RWPE2 (cell line): Measurements from ENCODE around the gene CIT.

Experiments used
- ATAC-seq: fragments of 200-7000 bp; cut with Tn5 transposase; 3 replicates; pipeline ENCODE4 v1.9.1; 2021; ENCODE audit warnings: low read depth
- DNase-seq: peaks from one replicate; pipeline ENCODE4 v3.0.0-alpha.2; 2020; ENCODE audit warnings: low spot score
- H3K27ac ChIP-seq: fragments of 450-650 bp; 2 replicates; pipeline ENCODE4 v1.5.1; 2017; ENCODE audit warnings: mild to moderate bottlenecking; ENCODE audit not compliant: poor library complexity, severe bottlenecking
- H3K27me3 ChIP-seq: fragments of 250-450 bp; sonication (Bioruptor Pico); 2 replicates; pipeline ENCODE4 v1.5.1; 2021; ENCODE audit warnings: mild to moderate bottlenecking, moderate library complexity; ENCODE audit not compliant: insufficient read depth, poor library complexity, severe bottlenecking
- H3K36me3 ChIP-seq: fragments of 250-450 bp; sonication (Bioruptor Pico); 2 replicates; pipeline ENCODE4 v1.5.1; 2020; ENCODE audit warnings: low read depth, mild to moderate bottlenecking, moderate library complexity
- H3K4me1 ChIP-seq: fragments of 250-450 bp; sonication (Bioruptor Pico); 2 replicates; pipeline ENCODE4 v1.5.1; 2021; ENCODE audit warnings: mild to moderate bottlenecking, moderate library complexity; ENCODE audit not compliant: insufficient read depth, poor library complexity, severe bottlenecking
- H3K4me3 ChIP-seq: fragments of 250-450 bp; sonication (Bioruptor Pico); 2 replicates; pipeline ENCODE4 v1.5.1; 2021; ENCODE audit warnings: mild to moderate bottlenecking, moderate library complexity; ENCODE audit not compliant: severe bottlenecking
- H3K9me3 ChIP-seq: fragments of 250-450 bp; sonication (Bioruptor Pico); 2 replicates; pipeline ENCODE4 v1.5.1; 2021; ENCODE audit warnings: mild to moderate bottlenecking, moderate library complexity; ENCODE audit not compliant: severe bottlenecking
- CTCF ChIP-seq: fragments of 450-650 bp; IDR thresholded peaks from one replicate; pipeline ENCODE4 v1.5.1; 2017; ENCODE audit warnings: mild to moderate bottlenecking, moderate library complexity; ENCODE audit not compliant: poor library complexity, severe bottlenecking

CIT gene

GRCh38 chr12:119826661-119827445, 50.3 kb downstream of the CIT start:
- no peak for TF ChIP-seq CTCF
- Histone ChIP-seq H3K27ac (no peak overlapping the region), H3K9me3 (no peaks in the 10 kb centered on the region), H3K27me3 (no peaks in the 10 kb centered on the region), H3K4me1 (no peaks in the 10 kb centered on the region), H3K4me3 (no peak overlapping the region), H3K36me3 (peaks cover 34% of the 10 kb centered on the region)
- DNase-seq (no peak), ATAC-seq (no peak)

GRCh38 chr12:119825262-119825661, 51.9 kb downstream of the CIT start:
- H3K9me3 ChIP-seq = no peaks in the 10 kb centered on the region
- no peak overlapping the region for H3K27ac ChIP-seq
- DNase-seq (no peak), ATAC-seq (no peak)
- H3K36me3 ChIP-seq = peaks cover 40% of the 10 kb centered on the region
- no peak overlapping the region for H3K4me3 ChIP-seq
- H3K27me3 ChIP-seq = no peaks in the 10 kb centered on the region
- TF ChIP-seq CTCF = no peak
- H3K4me1 ChIP-seq = no peaks in the 10 kb centered on the region

GRCh38 chr12:119822046-119822445, 55.1 kb downstream of the CIT start:
- no peak overlapping the region for H3K4me3 ChIP-seq
- peaks cover 39% of the 10 kb centered on the region for H3K36me3 ChIP-seq
- no peaks in the 10 kb centered on the region for H3K27me3 ChIP-seq
- no peaks in the 10 kb centered on the region for H3K4me1 ChIP-seq
- H3K27ac ChIP-seq = no peak overlapping the region
- ATAC-seq (no peak), DNase-seq (no peak)
- no peak for TF ChIP-seq CTCF
- H3K9me3 ChIP-seq = no peaks in the 10 kb centered on the region

- Histone ChIP-seq H3K27me3 (no peaks in the 10 kb centered on the region), H3K9me3 (no peaks in the 10 kb centered on the region), H3K4me1 (no peaks in the 10 kb centered on the region), H3K27ac (no peak overlapping the region), H3K4me3 (no peak overlapping the region), H3K36me3 (peaks cover 30% of the 10 kb centered on the region)
- TF ChIP-seq CTCF = no peak
- DNase-seq = no peak
- ATAC-seq = no peak
Measured at GRCh38 chr12:119819322-119819721, 57.8 kb downstream of the CIT start.
